GM21526 (cell line): Measurements from ENCODE around the gene DUSP22.
A peak's percentile ranks its signal among the peaks of the same experiment; 100 is the strongest.

Experiments
- ATAC-seq: cut with Tn5 transposase; IDR thresholded peaks from one replicate; pipeline ENCODE4 v1.9.1; 2021; ENCODE audit warnings: moderate library complexity; ENCODE audit not compliant: unreplicated experiment, low FRiP score

DUSP22 gene

GRCh38 chr6:296151-297122, 4.2 kb downstream of the DUSP22 start:
- ATAC-seq: no peak

GRCh38 chr6:297571-298232, 5.4 kb downstream of the DUSP22 start:
- no peak for ATAC-seq

- no peak for ATAC-seq
Observed at GRCh38 chr6:298233-299103, 6.2 kb downstream of the DUSP22 start.

- no peak for ATAC-seq
Observed at GRCh38 chr6:299104-299980, 7.1 kb downstream of the DUSP22 start.

- no peak for ATAC-seq
Observed at GRCh38 chr6:300026-300425, 7.7 kb downstream of the DUSP22 start.

- ATAC-seq: no peak
Observed at GRCh38 chr6:300494-301198, 8.4 kb downstream of the DUSP22 start.

GRCh38 chr6:301526-301925, 9.2 kb downstream of the DUSP22 start:
- ATAC-seq: no peak

- ATAC-seq: no peak
Observed at GRCh38 chr6:301929-302705, 9.8 kb downstream of the DUSP22 start.

- no peak for ATAC-seq
Observed at GRCh38 chr6:302760-303159, 10.5 kb downstream of the DUSP22 start.

- no peak for ATAC-seq
Observed at GRCh38 chr6:303263-303662, 11.0 kb downstream of the DUSP22 start.

- no peak for ATAC-seq
Observed at GRCh38 chr6:303948-304558, 11.8 kb downstream of the DUSP22 start.

GRCh38 chr6:304833-305370, 12.6 kb downstream of the DUSP22 start:
- ATAC-seq: no peak

GRCh38 chr6:305371-306206, 13.3 kb downstream of the DUSP22 start:
- ATAC-seq: peak; percentile 69

GRCh38 chr6:306641-307061, 14.4 kb downstream of the DUSP22 start:
- no peak for ATAC-seq

GRCh38 chr6:307065-307814, 15.0 kb downstream of the DUSP22 start:
- no peak for ATAC-seq

GRCh38 chr6:307874-308273, 15.6 kb downstream of the DUSP22 start:
- no peak for ATAC-seq
